HUES64 (cell line): ENCODE measurements around the gene DPP10.

Experiments
- H3K27ac ChIP-seq: 2 replicates; pipeline ENCODE4 v1.7.0; 2013; ENCODE audit warnings: low read depth, low read length, inconsistent platforms
- H3K27me3 ChIP-seq: 2 replicates; pipeline ENCODE4 v1.6.1; 2013; ENCODE audit warnings: mild to moderate bottlenecking, low read length; ENCODE audit not compliant: insufficient read depth
- H3K36me3 ChIP-seq: 2 replicates; pipeline ENCODE4 v1.6.1; 2013; ENCODE audit warnings: mild to moderate bottlenecking, low read length; ENCODE audit not compliant: insufficient read depth
- H3K4me1 ChIP-seq: 2 replicates; pipeline ENCODE4 v1.6.1; 2013; ENCODE audit warnings: mild to moderate bottlenecking, low read length, moderate library complexity; ENCODE audit not compliant: insufficient read depth
- H3K4me3 ChIP-seq: 2 replicates; pipeline ENCODE4 v1.5.1; 2013; ENCODE audit warnings: mild to moderate bottlenecking, low read length, moderate library complexity
- H3K9ac ChIP-seq: 2 replicates; pipeline ENCODE4 v1.6.1; 2013; ENCODE audit warnings: mild to moderate bottlenecking, low read depth, low read length
- H3K9me3 ChIP-seq: 2 replicates; pipeline ENCODE4 v1.6.1; 2013; ENCODE audit warnings: low read depth, low read length; ENCODE audit not compliant: insufficient read depth
- WGBS: fragments of 150-250, 120-280 bp; methylation state at CpG from one replicate; pipeline ENCODE4 v1.1.7; 2013; ENCODE audit warnings: missing lambda C conversion rate; 5-methylcytosine and 5-hydroxymethylcytosine counted together

Gene DPP10

GRCh38 chr2:115606350-115606749, 1163.9 kb downstream of the DPP10 start:
- H3K9me3 ChIP-seq: no peaks in the 10 kb centered on the region
- H3K27me3 ChIP-seq: no peaks in the 10 kb centered on the region
- H3K4me1 ChIP-seq: peaks cover 9% of the 10 kb centered on the region
- no peak overlapping the region for H3K4me3 ChIP-seq
- WGBS: 94% methylated on average over 1 of the region's 1 CpG
- no peak overlapping the region for H3K9ac ChIP-seq
- no peak overlapping the region for H3K27ac ChIP-seq
- no peaks in the 10 kb centered on the region for H3K36me3 ChIP-seq

- no peak overlapping the region for H3K4me3 ChIP-seq
- H3K27ac ChIP-seq: no peak overlapping the region
- no peak overlapping the region for H3K9ac ChIP-seq
- H3K9me3 ChIP-seq: no peaks in the 10 kb centered on the region
- H3K4me1 ChIP-seq: no peaks in the 10 kb centered on the region
- H3K27me3 ChIP-seq: no peaks in the 10 kb centered on the region
- no peaks in the 10 kb centered on the region for H3K36me3 ChIP-seq
- no CpG with 5 or more reads among the region's 2 CpGs for WGBS
Observed at GRCh38 chr2:115609978-115610377, 1167.5 kb downstream of the DPP10 start.

GRCh38 chr2:115610888-115611287, 1168.4 kb downstream of the DPP10 start:
- H3K36me3 ChIP-seq: no peaks in the 10 kb centered on the region
- H3K9ac ChIP-seq: no peak overlapping the region
- no peak overlapping the region for H3K27ac ChIP-seq
- H3K4me1 ChIP-seq: no peaks in the 10 kb centered on the region
- H3K27me3 ChIP-seq: no peaks in the 10 kb centered on the region
- H3K9me3 ChIP-seq: no peaks in the 10 kb centered on the region
- H3K4me3 ChIP-seq: no peak overlapping the region
- 100% methylated on average over 2 of the region's 3 CpGs for WGBS

- Histone ChIP-seq H3K36me3 (no peaks in the 10 kb centered on the region), H3K27me3 (no peaks in the 10 kb centered on the region), H3K27ac (no peak overlapping the region), H3K4me1 (no peaks in the 10 kb centered on the region), H3K4me3 (no peak overlapping the region), H3K9ac (no peak overlapping the region), H3K9me3 (no peaks in the 10 kb centered on the region)
- 94% methylated on average over 3 of the region's 4 CpGs for WGBS
Observed at GRCh38 chr2:115624332-115624731, 1181.9 kb downstream of the DPP10 start.

- Histone ChIP-seq H3K36me3 (no peaks in the 10 kb centered on the region), H3K4me1 (peaks cover 7% of the 10 kb centered on the region; the same call in 1 of the 2 replicates), H3K9me3 (0 out of 2 replicates have a peak, but pooled peaks cover 4% of the 10 kb centered on the region), H3K9ac (no peak overlapping the region), H3K27me3 (no peaks in the 10 kb centered on the region), H3K4me3 (no peak overlapping the region), H3K27ac (no peak overlapping the region)
- WGBS: 95% methylated on average over 3 of the region's 3 CpGs
Observed at GRCh38 chr2:115634578-115634977, 1192.1 kb downstream of the DPP10 start.

GRCh38 chr2:115635430-115635829, 1193.0 kb downstream of the DPP10 start:
- Histone ChIP-seq H3K27me3 (no peaks in the 10 kb centered on the region), H3K9me3 (0 out of 2 replicates have a peak, but pooled peaks cover 4% of the 10 kb centered on the region), H3K4me1 (peaks cover 7% of the 10 kb centered on the region; the same call in 1 of the 2 replicates), H3K27ac (no peak overlapping the region), H3K9ac (no peak overlapping the region), H3K36me3 (no peaks in the 10 kb centered on the region), H3K4me3 (no peak overlapping the region)
- 98% methylated on average over 2 of the region's 2 CpGs for WGBS

GRCh38 chr2:115649731-115650130, 1207.3 kb downstream of the DPP10 start:
- H3K9ac ChIP-seq: no peak overlapping the region
- no peaks in the 10 kb centered on the region for H3K27me3 ChIP-seq
- H3K9me3 ChIP-seq: no peaks in the 10 kb centered on the region
- H3K27ac ChIP-seq: no peak overlapping the region
- no peak overlapping the region for H3K4me3 ChIP-seq
- H3K36me3 ChIP-seq: no peaks in the 10 kb centered on the region
- no peaks in the 10 kb centered on the region for H3K4me1 ChIP-seq

- no peak overlapping the region for H3K4me3 ChIP-seq
- H3K27me3 ChIP-seq: no peaks in the 10 kb centered on the region
- no peaks in the 10 kb centered on the region for H3K9me3 ChIP-seq
- no peak overlapping the region for H3K9ac ChIP-seq
- no peak overlapping the region for H3K27ac ChIP-seq
- 80% methylated on average over 1 of the region's 2 CpGs for WGBS
- no peaks in the 10 kb centered on the region for H3K36me3 ChIP-seq
- no peaks in the 10 kb centered on the region for H3K4me1 ChIP-seq
Observed at GRCh38 chr2:115650827-115651226, 1208.4 kb downstream of the DPP10 start.

- Histone ChIP-seq H3K4me3 (no peak overlapping the region), H3K9ac (no peak overlapping the region), H3K9me3 (no peaks in the 10 kb centered on the region), H3K27me3 (no peaks in the 10 kb centered on the region), H3K36me3 (no peaks in the 10 kb centered on the region), H3K27ac (no peak overlapping the region), H3K4me1 (no peaks in the 10 kb centered on the region)
- 84% methylated on average over 3 of the region's 4 CpGs for WGBS
Observed at GRCh38 chr2:115652652-115653051, 1210.2 kb downstream of the DPP10 start.

- H3K9me3 ChIP-seq: no peaks in the 10 kb centered on the region
- no peaks in the 10 kb centered on the region for H3K36me3 ChIP-seq
- no peaks in the 10 kb centered on the region for H3K4me1 ChIP-seq
- no peak overlapping the region for H3K9ac ChIP-seq
- H3K27me3 ChIP-seq: no peaks in the 10 kb centered on the region
- H3K4me3 ChIP-seq: no peak overlapping the region
- H3K27ac ChIP-seq: no peak overlapping the region
Observed at GRCh38 chr2:115654362-115654761, 1211.9 kb downstream of the DPP10 start.

- 84% methylated on average over 5 of the region's 5 CpGs for WGBS
Observed at GRCh38 chr2:115678129-115678528, 1235.7 kb downstream of the DPP10 start.

GRCh38 chr2:115684345-115684744, 1241.9 kb downstream of the DPP10 start:
- no peaks in the 10 kb centered on the region for H3K27me3 ChIP-seq
- 91% methylated on average over 4 of the region's 5 CpGs for WGBS
- H3K27ac ChIP-seq: no peak overlapping the region

More at GRCh38 chr2:115678129-115678528, 1235.7 kb downstream of the DPP10 start:
- Histone ChIP-seq H3K4me3 (no peak overlapping the region), H3K27ac (no peak overlapping the region), H3K9ac (no peak overlapping the region), H3K27me3 (no peaks in the 10 kb centered on the region), H3K36me3 (no peaks in the 10 kb centered on the region), H3K9me3 (peaks cover 34% of the 10 kb centered on the region), H3K4me1 (no peaks in the 10 kb centered on the region)

More at GRCh38 chr2:115684345-115684744, 1241.9 kb downstream of the DPP10 start:
- peaks cover 8% of the 10 kb centered on the region; the same call in 1 of the 2 replicates for H3K9me3 ChIP-seq
- no peaks in the 10 kb centered on the region for H3K4me1 ChIP-seq
- H3K9ac ChIP-seq: no peak overlapping the region
- H3K36me3 ChIP-seq: no peaks in the 10 kb centered on the region
- H3K4me3 ChIP-seq: no peak overlapping the region
